ENCODE results near the gene CXXC5. TPM values are rescaled to one million over a fixed set of nuclear protein-coding genes. Genes with fewer than 3 reads are reported as not detected.

The CXXC5 gene
- polyA plus RNA-seq, 1 donor from 2014 or later: 24.4 TPM

DNA sequence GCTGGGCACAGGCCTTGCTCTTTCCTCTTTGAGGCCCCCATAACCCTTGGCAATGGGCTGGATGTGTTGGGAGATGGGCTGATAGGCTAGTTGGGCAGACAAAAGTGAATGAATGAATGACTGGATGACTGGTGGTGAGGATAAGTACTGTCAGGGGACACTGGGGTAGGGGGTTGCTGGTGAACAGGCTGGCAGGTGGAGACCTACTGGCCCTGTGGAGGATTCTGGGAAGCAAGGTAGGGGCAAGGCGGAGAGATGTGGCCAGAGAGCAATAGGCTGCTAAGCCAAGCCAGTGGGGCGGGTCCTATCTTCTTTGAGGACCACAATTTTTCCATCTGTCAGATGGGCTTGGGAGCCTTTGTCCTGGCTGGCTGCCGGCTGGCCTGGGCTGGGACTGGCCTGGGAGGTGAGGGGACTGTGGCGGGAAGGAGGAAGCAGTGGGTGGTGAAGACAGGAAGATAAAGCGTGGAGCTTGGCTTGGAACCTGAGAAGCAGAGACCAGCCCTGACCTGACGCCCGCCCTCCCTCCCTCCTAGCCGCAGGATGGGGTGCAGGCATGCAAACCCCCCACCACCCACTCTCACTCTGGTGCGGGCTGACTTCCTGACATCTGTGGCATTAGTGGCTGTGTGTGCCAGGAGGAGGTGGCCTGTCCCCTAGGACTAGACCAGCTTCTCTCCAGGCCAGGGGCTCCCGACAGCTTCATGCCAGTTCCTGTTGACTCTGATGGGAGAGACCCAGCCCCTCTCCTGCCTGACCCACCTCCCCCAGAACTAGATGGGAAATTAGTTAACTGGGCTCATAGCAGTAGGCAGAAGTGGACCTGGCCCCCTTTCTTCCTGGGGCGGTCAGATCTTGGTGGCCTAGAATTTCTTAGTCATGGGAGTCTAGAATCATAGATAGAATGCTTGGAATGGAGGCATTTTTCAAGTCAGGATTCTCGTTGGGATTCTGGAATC lies 9.5 kb downstream of the CXXC5 start:
- Histone ChIP-seq H3K27me3 (ENCODE audit: insufficient read depth, low read depth, low read length) (no peaks in the 10 kb centered on the region), H4K20me1 (ENCODE audit: insufficient read depth) (no peaks in the 10 kb centered on the region), H3K79me2 (replicated peaks; ENCODE audit: insufficient read depth, low read length) (peaks cover 59% of the 10 kb centered on the region), H3K9ac (ENCODE audit: low read length) (no peak overlapping the region), H3F3A (ENCODE audit: insufficient read depth, low read length, poor library complexity, severe bottlenecking) (no peaks in the 10 kb centered on the region), H3K9me2 (ENCODE audit: insufficient read depth, low read length) (no peaks in the 10 kb centered on the region), H2AFZ (ENCODE audit: low read depth, low read length) (no peak overlapping the region), H3K4me3 (ENCODE audit: low read length) (no peak overlapping the region), H3K27ac (ENCODE audit: low read length) (no peak overlapping the region), H3K4me2 (ENCODE audit: low read length) (no peak overlapping the region), H3K36me3 (ENCODE audit: insufficient read depth, low read length) (no peaks in the 10 kb centered on the region), H3K9me3 (ENCODE audit: low read length) (no peaks in the 10 kb centered on the region)
- no peak for TF ChIP-seq SMC3 (conservative IDR thresholded peaks at IDR 0.05; ENCODE audit: poor library complexity)

GRCh38 chr5:139658501-139658927 lies 10.4 kb downstream of the CXXC5 start:
- H4K20me1 ChIP-seq (ENCODE audit: insufficient read depth): no peaks in the 10 kb centered on the region
- TF ChIP-seq MXI1 (conservative IDR thresholded peaks at IDR 0.05; ENCODE audit: poor library complexity, severe bottlenecking): no peak
- TF ChIP-seq SMC3 (conservative IDR thresholded peaks at IDR 0.05; ENCODE audit: poor library complexity): no peak
- no peak for TF ChIP-seq TAF1 (IDR thresholded peaks at IDR 0.05; ENCODE audit: low read depth)
- no peak for TF ChIP-seq RAD21 (conservative IDR thresholded peaks at IDR 0.05)
- no peak for TF ChIP-seq POLR2AphosphoS5 (IDR thresholded peaks at IDR 0.05)
- TF ChIP-seq, protein P1, sequence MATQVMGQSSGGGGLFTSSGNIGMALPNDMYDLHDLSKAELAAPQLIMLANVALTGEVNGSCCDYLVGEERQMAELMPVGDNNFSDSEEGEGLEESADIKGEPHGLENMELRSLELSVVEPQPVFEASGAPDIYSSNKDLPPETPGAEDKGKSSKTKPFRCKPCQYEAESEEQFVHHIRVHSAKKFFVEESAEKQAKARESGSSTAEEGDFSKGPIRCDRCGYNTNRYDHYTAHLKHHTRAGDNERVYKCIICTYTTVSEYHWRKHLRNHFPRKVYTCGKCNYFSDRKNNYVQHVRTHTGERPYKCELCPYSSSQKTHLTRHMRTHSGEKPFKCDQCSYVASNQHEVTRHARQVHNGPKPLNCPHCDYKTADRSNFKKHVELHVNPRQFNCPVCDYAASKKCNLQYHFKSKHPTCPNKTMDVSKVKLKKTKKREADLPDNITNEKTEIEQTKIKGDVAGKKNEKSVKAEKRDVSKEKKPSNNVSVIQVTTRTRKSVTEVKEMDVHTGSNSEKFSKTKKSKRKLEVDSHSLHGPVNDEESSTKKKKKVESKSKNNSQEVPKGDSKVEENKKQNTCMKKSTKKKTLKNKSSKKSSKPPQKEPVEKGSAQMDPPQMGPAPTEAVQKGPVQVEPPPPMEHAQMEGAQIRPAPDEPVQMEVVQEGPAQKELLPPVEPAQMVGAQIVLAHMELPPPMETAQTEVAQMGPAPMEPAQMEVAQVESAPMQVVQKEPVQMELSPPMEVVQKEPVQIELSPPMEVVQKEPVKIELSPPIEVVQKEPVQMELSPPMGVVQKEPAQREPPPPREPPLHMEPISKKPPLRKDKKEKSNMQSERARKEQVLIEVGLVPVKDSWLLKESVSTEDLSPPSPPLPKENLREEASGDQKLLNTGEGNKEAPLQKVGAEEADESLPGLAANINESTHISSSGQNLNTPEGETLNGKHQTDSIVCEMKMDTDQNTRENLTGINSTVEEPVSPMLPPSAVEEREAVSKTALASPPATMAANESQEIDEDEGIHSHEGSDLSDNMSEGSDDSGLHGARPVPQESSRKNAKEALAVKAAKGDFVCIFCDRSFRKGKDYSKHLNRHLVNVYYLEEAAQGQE (IDR thresholded peaks at IDR 0.05; ENCODE audit: borderline replicate concordance): no peak
- TF ChIP-seq EP300 (conservative IDR thresholded peaks at IDR 0.05; ENCODE audit: poor library complexity, severe bottlenecking): no peak
- no peak for TF ChIP-seq EZH2 (IDR thresholded peaks at IDR 0.05; ENCODE audit: borderline replicate concordance, insufficient read depth, low read length, poor library complexity, severe bottlenecking)
- TF ChIP-seq, protein P2, sequence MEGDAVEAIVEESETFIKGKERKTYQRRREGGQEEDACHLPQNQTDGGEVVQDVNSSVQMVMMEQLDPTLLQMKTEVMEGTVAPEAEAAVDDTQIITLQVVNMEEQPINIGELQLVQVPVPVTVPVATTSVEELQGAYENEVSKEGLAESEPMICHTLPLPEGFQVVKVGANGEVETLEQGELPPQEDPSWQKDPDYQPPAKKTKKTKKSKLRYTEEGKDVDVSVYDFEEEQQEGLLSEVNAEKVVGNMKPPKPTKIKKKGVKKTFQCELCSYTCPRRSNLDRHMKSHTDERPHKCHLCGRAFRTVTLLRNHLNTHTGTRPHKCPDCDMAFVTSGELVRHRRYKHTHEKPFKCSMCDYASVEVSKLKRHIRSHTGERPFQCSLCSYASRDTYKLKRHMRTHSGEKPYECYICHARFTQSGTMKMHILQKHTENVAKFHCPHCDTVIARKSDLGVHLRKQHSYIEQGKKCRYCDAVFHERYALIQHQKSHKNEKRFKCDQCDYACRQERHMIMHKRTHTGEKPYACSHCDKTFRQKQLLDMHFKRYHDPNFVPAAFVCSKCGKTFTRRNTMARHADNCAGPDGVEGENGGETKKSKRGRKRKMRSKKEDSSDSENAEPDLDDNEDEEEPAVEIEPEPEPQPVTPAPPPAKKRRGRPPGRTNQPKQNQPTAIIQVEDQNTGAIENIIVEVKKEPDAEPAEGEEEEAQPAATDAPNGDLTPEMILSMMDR (IDR thresholded peaks at IDR 0.05; ENCODE audit: poor library complexity, severe bottlenecking): no peak
- no peak overlapping the region for H2AFZ ChIP-seq (ENCODE audit: low read depth, low read length)
- H3K9ac ChIP-seq (ENCODE audit: low read length): no peak overlapping the region
- H3K79me2 ChIP-seq (replicated peaks; ENCODE audit: insufficient read depth, low read length): peaks cover 57% of the 10 kb centered on the region
- H3K9me2 ChIP-seq (ENCODE audit: insufficient read depth, low read length): no peaks in the 10 kb centered on the region
- no peaks in the 10 kb centered on the region for H3K36me3 ChIP-seq (ENCODE audit: insufficient read depth, low read length)
- H3K9me3 ChIP-seq (ENCODE audit: low read length): no peaks in the 10 kb centered on the region
- no peak overlapping the region for H3K27ac ChIP-seq (ENCODE audit: low read length)
- H3K4me3 ChIP-seq (ENCODE audit: low read length): no peak overlapping the region
- H3K27me3 ChIP-seq (ENCODE audit: insufficient read depth, low read depth, low read length): no peaks in the 10 kb centered on the region
- no peak overlapping the region for H3K4me2 ChIP-seq (ENCODE audit: low read length)
- H3F3A ChIP-seq (ENCODE audit: insufficient read depth, low read length, poor library complexity, severe bottlenecking): no peaks in the 10 kb centered on the region

Measured in neural cell (in vitro differentiated cells).